ENCODE measurements around the gene PTH2.
A peak's percentile ranks its signal among the peaks of the same experiment; 100 is the strongest.

The PTH2 gene

DNA sequence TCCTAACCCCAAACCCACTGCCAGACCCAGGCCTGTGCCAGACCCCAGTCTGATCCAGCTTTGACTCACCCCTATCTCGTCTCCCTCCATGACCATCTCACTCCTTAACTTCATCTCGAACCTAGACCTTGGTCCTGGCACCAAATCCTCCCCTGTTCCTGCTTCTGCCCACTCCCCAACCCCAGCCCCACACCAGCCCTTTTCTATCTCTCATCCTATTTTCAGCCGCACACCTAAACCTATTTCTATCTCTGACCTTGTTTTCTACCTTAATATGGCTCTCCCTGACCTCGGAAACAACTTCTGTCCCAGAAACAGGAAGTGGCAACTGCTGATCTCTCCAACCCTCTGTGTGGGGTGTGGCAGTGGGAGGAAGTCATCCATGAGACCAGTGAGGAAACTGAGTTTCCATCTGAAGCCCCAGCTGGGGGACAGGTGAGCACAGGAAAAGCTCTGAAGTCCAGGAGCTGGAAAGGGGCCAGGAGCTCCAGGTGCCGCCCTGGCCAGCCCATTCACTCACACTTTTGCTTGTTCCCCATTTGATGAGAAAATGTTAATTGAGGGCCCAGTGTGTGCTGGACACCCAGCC is 13.7 kb downstream of the PTH2 start:
- no peak for DNase-seq

DNA sequence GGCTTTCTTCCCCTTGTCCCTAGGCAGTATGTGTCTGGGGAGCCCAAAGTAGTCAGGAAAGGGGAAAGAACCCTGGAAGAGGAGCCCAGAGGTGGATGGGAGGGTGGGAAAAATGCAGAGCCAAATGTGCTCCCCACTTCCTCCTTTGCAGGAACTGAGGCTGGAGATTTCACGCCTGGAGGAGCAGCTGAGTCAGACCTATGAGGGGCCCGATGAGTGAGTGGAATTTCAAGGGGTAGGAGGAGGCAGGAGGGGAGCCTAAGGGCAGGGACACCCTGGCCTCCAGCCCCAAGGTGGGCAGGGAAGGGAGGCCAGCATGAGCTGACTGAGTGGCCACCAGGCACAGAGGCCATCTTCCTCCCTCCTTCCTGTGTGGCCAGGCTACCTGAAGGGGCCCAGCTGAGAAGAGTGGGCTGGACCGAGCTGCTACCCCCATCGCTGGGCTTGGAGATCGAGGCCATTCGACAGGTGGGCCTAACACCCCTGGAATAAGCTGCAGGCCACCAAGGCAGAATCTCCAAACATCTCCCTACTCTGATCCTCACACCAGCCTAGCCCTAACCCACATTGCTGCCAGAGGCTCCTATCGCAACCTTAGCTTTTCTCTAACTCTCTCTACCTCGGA is 14.3 kb downstream of the PTH2 start:
- peak; percentile 20 for DNase-seq

DNA sequence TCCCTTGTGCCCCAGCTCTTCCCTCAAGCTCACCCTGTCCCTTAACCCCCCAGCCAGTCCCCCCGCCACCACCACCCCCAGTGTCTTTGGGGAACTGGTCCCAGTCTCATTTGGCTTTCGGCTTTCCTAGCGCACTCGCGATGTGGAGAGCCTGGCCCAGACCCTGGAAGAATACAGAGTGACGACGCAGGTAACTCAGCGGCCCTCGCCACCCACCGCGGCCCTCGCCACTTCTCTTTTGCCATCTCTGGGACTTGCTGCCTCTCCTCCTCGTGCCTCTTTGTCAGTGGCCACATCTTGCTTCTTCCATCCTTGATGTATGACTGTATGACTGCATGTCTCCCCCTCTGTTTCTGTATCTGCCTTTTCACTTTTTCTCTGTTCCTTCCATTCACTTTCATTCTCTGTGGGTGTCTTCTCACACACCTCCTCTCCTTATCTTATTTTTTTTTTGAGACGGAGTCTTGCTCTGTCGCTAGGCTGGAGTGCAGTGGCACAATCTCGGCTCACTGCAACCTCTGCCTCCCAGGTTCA is 15.7 kb downstream of the PTH2 start:
- no peak for DNase-seq

DNA sequence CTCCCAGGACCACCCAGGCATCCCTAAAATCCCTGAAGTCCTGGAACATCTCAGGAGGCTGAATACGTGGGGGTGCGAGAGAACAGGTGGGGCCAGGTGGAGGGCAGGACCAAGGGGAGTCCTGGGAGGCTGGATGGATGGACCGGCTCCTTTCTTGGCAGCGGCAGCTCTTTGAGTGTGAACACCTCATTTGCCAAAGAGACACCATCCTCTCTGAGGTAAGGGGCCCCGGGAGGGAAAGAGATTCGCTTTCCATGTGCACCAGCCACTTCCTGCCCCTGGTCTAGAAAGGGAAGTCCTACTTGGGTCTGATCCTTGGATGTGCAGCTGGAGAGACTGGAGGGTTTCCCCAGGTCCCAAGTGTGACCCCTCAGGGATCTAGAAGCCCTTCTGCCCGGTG is 16.2 kb downstream of the PTH2 start:
- DNase-seq, result no peak

DNA sequence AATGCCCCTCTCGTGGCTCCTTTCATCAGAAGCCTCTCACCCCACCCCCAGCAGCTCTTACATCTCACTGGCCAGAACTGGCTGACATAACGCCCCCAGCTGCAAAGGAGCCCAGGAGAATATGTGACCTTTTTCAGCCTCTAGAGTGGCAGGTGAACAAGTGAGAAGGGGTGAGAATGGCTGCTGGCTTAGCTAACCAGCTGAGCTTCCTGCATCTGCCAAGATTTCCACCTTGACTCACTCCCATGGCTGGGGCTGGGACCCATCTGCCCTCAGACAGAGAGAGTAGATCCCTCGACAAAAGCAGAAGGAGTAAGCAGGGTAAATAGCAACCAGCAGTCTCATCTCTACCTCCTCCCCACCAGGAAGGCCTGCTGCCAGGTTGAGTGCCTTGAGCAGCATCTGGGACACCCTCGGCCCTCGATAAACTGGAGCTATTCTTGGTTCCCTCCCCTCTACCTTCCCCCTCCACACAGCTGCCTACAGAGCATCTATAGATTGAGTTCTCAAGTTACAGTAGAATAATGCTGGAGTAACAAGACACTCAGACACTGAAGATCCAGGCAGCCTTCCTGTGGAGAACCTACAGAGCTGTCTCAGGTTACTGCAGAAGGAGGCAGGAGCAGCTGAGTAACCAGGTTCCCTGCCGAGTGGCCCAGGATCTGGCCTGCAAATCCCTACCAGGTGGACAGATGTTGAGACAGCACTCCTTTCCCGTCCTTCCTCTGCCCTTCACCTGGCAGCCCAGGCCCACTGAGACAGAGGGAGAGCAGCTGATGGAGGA is 19.6 kb downstream of the PTH2 start:
- DNase-seq, result peak; percentile 48

DNA sequence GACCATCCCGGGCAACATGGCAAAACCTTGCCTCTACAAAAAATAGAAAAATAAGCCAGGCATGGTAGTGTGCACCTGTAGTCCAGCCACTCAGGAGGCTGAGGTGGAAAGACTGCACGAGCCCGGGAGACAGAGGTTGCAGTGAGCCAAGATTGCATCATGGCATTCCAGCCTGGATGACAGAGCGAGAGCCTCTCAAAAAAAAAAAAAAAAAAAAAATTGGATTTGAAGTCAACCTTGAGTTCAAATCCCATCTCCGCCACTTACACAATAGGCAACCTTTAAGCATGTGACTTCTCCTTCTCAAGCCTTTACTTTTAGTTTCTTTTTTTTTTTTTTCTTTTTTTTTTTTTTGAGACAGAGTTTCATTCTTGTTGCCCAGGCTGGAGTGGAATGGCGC is 23.2 kb downstream of the PTH2 start:
- DNase-seq, result no peak

DNA sequence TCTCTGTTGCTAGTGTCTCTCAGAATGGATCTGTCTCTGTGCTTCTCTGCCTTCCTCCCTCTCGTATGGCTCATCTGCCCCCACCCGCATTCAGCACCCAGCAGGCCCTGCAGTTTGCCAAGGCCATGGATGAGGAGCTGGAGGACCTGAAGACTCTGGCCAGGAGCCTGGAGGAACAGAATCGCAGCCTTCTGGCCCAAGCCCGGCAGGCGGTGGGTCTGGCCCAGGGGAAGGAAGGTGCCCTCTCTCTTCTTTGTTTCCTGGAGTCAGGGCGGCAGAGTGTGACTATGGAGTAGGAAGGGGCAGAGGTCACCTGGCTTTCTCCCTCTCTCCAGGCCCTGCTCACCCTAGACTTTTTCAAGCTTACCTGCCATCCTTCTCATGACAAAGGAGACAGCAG is 24.3 kb downstream of the PTH2 start:
- no peak for DNase-seq

DNA sequence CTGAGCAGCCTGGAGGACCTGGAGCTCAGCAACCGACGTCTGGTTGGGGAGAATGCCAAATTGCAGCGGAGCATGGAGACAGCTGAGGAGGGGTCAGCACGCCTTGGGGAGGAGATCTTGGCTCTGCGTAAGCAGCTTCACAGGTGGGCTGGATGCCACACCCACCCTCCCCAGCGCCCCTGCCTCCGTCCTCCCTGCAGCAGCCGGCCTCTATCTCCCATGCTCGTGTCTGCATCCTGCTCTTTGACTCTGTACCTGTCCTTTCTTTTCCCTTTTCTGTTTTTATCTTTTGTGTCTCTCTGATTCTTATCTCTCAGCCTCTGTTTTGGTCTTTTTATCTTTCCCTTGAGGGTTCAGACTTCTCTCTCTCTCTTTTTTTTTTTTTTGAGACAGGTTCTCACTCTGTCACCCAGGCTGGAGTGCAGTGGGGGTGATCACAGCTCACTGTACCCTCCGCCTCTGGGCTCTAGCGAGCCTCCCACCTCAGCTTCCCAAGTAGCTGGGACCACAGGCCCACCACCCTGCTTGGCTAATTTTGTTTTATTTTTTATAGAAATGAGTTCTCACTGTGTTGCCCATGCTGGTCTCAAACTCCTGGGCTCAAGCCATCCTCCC is 25.1 kb downstream of the PTH2 start:
- no peak for DNase-seq

DNA sequence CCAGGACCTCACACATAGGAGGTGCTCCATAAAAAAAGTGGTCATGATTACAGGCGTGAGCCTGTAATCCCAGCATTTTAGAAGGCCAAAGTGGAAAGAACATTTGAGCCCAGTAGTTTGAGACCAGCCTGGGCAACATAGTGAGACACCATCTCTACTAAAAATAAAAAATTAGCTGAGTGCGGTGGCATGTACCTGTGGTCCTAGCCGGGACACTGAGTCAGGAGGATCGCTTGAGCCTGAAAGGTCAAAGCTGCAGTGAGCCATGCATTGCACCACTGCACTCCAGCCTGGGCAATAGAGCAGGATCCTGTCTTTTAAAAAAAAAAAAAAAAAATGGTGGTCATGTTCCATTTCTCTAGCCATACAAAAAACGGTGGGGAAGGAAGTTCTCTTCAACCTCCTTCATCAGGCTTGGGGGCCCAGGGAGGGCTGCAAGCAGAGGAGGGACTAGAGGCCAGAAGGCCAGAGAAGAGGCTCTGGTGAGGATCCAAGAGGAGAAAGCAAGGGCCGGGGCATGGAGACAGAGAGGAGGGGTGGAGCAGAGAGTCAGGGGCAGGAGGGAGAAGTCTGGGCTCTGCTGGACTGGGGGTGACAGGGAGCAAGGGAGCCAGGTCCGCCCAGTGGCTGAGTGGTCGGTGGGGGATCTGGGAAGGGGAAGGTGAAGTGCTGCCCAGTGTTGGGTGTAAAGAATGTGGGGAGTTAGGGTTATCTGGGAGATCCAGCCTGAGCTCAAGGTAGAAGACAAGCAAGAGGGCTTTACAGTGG is 26.3 kb downstream of the PTH2 start:
- no peak for DNase-seq

DNA sequence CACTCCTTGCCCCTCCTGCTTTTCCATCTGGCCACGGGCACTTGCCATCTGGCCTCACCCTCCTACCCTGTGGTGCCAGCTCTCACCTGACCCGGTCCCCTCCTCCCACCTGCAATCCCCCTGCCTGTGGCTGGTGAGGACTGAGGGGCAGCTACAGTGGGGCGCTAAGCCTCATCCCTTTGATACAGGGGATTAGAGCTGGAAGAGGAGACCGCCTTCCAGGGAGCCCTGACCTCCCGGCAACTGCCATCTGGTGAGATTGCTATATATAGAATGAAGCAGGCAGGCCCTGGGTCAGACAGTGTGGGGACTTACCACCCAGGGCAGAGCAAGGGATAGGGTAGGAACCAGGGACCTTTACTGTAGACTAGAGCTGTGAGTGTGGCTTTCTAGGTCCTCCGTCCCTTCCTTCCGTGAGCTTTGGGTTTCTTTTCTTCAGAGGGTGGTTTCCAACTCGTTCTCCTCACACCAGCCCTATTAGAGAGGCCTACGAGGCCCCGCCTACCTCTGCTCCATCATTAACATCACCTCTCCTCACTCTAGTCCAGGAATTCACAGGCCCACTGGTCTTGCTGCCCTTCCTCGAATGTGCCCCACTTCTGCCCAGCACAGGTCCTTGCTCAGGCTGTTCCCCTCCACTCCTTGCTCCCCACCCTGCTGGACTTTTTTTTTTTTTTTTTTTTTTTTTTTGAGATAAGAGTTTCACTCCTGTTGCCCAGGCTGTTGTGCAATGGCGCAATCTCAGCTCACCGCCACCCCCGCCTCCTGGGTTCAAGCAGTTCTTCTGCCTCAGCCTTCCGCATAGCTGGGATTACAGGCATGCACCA is 27.4 kb downstream of the PTH2 start:
- DNase-seq, result no peak

DNA sequence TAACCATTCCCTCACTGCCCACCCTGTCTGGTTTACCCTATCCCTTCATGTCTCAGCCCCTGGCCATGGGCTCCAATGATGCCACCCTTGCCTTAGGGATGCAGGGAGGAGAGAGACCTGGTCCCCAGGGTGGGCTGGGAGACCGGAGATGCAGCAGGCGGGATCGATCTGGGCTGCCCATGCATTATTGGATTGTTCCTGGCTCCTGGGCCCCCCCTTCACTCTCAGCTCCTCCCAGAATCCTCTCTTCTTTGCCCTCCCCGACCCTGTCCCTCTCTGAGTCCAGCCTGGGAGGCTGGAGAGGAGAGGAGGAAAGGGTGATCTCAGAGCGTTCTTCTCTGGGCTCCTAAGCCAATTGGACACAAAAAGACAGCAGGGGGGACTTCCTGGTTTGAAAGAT is 29.4 kb downstream of the PTH2 start:
- no peak for DNase-seq

DNA sequence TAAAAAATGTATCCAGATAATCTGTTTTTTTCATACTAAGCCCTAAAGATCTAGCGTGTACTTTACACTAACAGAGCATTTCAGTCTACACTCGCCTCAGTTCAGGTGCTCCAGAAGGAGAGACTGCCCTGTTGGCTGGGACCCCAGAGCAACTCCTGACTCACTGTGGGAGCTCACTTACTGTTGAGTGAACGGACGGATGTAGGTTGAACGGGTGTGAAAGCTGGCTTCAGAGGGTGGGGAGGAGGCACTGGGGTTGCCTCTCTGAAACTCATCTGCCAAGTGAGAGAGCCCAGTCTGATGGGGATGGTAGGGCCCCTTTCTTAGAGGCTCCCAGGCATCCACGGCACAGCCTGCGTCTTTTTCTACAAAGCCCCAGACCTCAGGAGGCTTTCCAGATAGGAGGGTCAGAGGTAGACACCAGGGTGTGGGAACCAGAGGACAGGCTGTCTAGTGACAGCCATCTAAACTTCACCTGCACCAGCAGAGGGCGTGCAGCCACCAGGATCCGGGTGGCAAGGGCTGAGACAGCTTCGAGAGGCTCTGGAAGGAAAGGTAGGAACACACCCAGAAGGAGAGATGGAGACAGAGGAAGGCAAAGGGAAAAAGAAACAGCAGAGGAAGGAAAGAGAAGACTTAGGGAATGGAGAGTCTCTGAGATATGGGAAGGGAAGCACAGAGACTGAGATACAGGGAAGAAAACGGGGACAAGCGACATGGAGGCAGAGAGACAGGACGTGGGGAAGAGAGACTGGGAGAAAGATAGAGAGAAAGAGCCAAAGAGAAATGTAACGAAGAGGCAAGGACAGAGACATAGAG is 31.5 kb downstream of the PTH2 start:
- DNase-seq, result peak; percentile 66

DNA sequence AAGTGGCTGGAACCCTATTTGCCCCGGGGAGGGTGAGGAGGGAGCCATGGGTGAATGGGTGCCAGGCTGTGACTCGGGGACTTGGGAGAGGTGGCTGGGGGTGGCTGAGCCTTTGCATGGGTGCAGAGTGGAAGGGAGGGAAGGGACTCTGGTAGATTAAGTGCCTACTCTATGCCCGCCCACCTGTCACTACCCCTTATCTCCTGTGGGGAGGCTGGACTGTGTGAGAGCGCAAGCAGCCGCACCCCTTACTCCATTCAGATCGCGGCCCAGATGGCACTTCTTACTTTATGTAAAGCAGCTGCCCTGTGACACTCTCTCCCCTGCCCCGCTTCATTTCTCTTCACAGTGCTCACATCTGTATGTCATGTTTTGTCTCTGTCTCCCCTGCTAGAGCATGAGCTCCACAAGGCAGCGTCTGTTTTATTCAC is 32.3 kb downstream of the PTH2 start:
- no peak for DNase-seq

DNA sequence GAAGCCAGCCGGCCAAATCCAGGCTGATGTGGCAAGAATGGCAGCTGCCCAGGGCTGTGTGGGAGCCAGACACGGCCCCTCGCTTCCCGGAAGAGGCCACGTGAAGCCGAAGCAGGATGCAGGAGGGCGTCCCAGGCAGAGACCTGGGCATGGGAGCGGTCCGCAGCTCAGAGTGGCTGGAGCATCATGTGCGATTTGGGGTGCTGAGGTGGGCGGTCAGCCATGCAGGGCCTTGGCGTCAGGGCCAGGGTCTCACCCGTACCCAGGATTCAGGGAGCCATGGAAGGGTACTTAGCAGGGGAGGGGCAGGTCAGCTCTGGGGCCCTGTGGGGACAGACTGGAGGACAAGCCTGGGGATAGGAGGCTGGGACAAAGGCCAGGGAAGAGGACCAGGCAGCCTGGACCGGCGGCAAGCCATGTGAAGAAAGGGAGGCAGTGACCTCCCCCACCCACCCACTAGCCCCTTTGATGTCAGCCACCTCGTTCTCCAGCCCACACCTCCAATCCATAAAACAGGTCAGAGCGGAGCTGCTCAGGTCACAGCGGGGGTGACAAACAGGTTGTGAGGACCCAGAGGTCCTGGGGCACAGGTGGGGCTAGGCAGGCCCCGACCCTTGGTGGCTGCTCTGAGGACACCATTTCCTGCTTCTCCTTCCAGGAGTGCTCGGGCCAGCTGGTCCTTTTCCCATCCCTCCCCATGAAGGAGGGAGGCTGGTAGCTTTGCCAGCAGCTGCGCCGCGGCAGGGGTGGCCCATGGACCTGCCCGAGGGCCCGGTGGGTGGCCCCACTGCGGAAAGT is 32.9 kb downstream of the PTH2 start:
- DNase-seq, result no peak

DNA sequence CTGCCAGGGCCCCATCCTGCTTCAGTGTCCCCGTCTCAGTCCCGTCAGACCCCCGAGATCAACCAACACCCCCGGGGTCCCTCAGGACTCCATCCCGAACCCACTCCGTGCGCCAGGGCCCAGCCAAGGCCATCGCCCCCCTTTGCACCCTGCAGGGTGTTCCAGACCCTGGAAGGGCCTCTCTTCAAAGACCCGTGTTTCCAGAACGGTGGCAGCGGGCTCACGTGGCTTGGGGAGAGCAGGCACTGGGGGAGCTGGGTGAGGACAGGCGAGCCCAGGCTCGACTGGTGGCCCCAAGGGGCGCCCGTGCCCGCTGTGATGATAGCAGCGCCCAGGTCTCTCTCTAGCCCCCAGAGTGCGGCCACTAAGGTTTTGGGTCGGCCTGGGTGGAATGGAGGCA is 33.8 kb downstream of the PTH2 start:
- no peak for DNase-seq

DNA sequence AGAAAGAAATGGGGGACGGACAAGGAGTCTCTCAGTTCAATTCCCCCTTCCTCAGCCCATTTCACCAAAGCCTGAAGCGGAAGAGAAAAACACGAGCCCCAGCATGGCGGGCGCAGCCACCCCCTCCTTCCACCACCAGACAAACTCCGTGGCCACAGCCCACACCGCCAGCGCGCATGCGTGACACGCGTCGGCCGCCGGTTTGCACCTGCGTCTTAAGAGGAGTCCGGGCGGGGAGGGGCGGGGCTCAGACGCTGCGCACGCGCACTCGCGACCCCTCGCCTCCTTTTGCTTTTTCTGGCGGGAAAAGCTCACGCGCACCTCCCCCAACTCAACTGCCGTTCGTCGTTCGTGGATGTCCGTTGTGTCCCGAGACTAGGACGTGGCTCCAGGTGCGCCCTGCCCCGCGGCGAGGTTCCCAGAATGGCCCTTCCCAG is 35.3 kb downstream of the PTH2 start, which contains the start of gene KASH5:
Gene KASH5, plus strand, starts transcription at position 314 of the 437 bp plus-strand sequence. CDS start 2,635 bp downstream, outside the sequence.
- peak; percentile 48 for DNase-seq

DNA sequence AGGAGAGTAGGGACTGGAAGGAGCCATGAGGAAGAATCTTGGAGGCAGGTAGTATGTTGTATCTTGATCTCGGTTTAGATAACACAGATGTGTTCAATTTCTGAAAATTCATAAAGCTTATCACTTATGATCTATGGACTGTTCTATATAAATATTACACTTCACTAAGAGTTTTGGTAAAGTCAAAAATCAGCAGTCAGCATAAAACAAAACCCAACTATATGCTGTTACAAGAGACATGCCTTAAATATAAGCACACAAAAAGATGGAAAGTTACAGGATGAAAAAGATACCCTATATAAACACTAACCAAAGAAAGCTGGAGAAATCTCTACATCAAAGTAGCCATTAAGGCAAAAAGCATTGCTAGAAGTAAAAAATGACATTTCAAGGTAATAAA is 39.6 kb downstream of the PTH2 start:
- no peak for DNase-seq

DNA sequence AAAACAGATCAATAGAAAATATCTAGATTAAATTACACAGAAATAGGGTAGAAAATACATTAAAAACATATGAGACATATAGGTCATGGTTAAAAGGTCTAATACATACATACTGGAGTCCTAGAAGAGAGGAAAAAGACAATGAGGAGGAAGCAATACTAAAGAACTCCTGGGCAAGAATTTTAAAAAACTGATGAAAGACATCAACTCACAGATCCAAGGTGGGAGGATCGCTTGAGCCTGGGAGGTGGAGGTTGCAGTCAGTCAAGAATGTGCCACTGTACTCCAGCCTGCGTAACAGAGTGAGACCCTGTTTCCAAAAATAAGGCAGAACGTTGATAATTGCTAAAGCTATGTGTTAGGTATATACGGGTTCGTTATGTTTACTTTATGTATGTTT is 40.6 kb downstream of the PTH2 start:
- DNase-seq, result no peak

DNA sequence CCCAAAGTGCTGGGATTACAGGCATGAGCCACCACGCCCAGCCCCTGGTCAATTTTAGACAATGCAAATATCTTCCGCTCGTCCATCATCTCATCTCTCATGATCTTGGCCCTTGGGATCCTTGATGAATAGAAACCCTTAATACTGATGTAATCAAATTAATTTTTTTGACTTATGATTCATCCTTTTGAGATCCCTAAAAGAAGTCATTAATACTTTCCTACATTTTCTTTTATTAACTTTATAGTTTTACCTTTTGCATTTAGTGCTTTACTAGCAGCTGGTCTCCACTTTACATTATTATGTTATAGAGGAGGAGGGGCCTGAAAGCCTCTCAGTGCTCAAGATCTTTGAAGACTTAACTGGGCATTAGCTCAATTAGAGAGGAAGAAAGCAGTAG is 42.9 kb downstream of the PTH2 start:
- no peak for DNase-seq

DNA sequence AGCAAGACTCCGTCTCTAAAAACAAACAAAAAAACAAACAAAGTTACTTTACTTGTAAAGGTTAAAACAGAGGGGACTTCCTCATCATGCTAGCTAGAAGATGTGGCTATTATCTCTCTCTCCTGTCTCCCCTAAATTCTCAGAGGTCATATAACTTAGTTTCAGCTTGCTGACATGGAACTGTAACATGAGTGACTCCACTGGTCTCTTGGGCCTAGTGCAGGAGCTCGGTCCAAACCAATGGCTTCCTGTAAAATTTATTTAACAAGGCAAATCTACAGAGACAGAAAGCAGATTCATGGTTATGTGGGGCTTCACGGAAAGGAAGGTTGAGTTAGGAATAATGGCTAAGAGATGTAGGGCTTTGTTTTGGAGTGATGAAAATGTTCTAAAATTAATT is 44.7 kb downstream of the PTH2 start:
- no peak for DNase-seq
